SK-N-SH (cell line): Measurements from ENCODE around the gene SETD5.

Experiments used
- CTCF ChIP-seq: fragments of 200-600 bp; sonication (generic); IDR thresholded peaks from 2 replicates; pipeline ENCODE4 v1.6.1; 2017; ENCODE audit warnings: antibody characterized with exemption, mild to moderate bottlenecking, moderate library complexity
- EP300 ChIP-seq, 2 experiments: IDR thresholded peaks; 2 replicates each; pipeline versions ENCODE4 v1.4.0 to v1.6.1; 2012; ENCODE audit warnings: borderline replicate concordance in 1 of 2, low read depth in 1 of 2, low read length in 1 of 2
- EZH2phosphoT487 ChIP-seq: fragments of 200-600 bp; sonication (generic); IDR thresholded peaks from 2 replicates; pipeline ENCODE4 v1.6.1; 2017; ENCODE audit warnings: low read depth, mixed run types, mild to moderate bottlenecking, antibody characterized with exemption, moderate library complexity, borderline replicate concordance
- FOSL2 ChIP-seq: IDR thresholded peaks from 2 replicates; pipeline ENCODE4 v1.4.0; 2012; ENCODE audit warnings: low read depth, mild to moderate bottlenecking, moderate library complexity, borderline replicate concordance
- MAX ChIP-seq: IDR thresholded peaks from 2 replicates; pipeline ENCODE4 v1.4.0; 2012; ENCODE audit warnings: low read depth
- RAD21 ChIP-seq: IDR thresholded peaks from 2 replicates; pipeline ENCODE4 v1.6.1; 2012; ENCODE audit warnings: mild to moderate bottlenecking, low read length
- REST ChIP-seq: IDR thresholded peaks from 2 replicates; pipeline ENCODE4 v1.6.1; 2012; ENCODE audit warnings: mild to moderate bottlenecking, low read depth, low read length, moderate library complexity

DNA sequence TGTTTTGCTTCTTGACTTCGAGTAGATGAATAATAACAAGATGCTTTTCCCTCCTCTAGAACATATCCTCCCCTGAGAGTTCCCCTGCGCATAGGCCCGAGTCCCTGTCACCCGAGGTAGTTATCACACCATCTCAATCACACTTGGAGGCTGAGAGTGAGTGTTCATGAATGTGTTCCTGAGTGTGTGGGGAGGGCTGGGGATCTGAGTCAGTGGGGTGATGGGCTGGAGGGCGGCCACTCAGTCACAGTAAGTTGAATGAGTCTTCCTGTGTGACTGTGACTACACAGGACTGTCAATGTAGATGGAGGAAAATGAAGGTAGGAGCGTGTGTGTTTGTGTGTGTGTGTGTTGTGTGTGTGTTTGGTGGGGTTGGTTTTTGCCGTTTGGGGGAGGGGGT is 71.0 kb downstream of the SETD5 start:
- TF ChIP-seq CTCF (no peak), MAX (no peak), EP300 (IDR thresholded peaks at IDR 0.05; ENCODE audit: borderline replicate concordance in 1 of 2, low read depth in 1 of 2, low read length in 1 of 2) (no peak), REST (no peak), FOSL2 (no peak), EZH2phosphoT487 (no peak), RAD21 (no peak)
